Measurements from ENCODE around the gene YPEL3.
"Not testable (repeated sequence)": the region's sequence is repeated elsewhere in the genome, so short reads cannot be mapped to it uniquely, and the experiment has no call there.

Gene YPEL3, protein sequence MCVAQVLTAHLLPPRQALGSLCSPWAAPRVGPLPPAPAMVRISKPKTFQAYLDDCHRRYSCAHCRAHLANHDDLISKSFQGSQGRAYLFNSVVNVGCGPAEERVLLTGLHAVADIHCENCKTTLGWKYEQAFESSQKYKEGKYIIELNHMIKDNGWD

DNA sequence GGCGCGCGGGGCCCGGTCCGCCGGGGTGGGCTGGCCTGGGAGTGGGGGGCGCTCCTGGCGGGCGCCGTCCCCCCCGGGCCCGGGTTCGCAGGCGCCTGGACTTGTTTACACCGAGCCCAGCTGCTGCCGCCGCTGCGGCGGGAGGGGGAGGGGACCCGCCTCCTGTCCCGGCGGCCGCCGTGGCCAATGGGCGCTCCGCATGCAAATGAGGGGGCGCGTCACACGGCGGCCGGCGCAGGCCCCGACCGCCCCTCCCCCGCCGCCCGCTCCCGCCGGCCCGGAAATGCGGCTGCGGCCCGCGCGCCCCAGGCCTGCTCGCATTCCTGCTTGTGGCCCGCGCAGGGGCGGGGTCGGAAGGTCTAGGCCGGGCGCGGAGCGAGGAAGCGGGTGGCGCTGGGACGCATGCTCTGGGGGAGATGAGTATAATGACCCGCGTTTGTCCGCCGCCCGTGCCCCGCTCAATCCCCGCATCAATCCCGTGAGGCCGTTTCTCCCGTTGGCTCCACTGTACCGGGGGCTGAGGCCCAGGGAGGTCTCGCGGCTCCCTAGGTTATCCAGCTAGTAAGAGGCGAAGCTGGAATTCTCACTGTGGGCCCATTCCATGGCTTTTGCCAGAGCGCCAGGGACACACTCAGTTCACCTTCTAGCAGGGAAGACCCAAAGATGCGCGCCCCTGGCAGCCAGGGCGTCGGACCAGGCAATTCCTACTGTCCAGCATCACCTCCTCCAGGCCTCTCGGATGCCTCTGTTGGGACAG lies at the start of gene YPEL3:
TSS of gene YPEL3 (minus strand) at position 109 of the 757 bp plus-strand sequence. CDS start 731 bp downstream, outside the sequence.
- peak; percentile 42 to 65 for DNase-seq

DNA sequence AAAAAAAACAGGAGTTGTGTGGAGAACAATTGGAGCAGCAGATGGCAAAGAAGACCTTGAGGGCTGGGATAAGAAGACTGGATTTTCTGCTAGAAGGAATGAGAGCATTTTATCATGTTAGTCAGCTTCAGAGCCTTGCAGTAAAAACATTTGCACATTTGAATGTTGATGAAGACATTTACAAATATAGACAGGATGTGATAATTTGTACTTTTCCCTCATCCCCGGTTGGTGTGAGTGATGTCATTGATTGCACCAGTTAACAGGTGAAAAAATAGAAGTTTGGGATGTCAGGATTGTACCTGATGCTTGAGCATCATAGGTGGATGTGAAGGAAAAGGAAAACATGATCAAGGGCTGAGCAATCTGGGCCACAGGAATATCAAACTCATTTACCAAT lies 49.6 kb upstream of the YPEL3 start:
- no peak for DNase-seq

- no peak for DNase-seq
Observed at GRCh38 chr16:30144917-30145316, 48.9 kb upstream of the YPEL3 start.

- DNase-seq = no peak
Observed at GRCh38 chr16:30144017-30144416, 48.0 kb upstream of the YPEL3 start.

- no peak for DNase-seq
Observed at GRCh38 chr16:30143347-30143702, 47.3 kb upstream of the YPEL3 start.

DNA sequence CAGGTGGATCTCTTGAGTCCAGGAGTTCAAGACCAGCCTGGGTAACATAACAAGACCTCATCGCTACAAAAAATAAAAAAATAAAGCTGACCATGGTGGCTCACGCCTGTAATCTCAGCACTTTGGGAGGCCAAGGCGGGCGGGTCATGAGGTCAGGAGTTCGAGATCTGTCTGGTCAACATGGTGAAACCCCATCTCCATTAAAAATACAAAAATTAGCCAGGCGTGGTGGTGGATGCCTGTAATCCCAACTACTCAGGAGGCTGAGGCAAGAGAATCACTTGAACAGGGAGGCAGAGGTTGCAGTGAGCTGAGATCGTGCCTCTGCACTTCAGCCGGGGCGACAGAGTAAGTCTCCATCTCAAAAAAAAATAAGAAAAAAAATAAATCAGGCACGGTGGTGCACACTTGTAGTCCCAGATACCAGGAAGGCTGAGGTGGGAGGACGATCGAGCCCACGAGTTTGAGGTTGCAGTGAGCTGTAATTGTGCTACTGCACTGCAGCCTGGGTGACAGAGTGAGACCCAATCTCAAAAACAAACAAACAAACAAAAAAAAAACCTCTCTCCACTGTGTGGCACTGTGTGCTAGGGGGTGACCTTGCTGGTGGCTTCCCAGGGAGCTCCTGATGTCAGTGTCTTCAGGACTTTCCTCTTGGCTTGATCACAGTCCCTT lies 46.8 kb upstream of the YPEL3 start:
- peak; percentile 10 to 29 for DNase-seq

DNA sequence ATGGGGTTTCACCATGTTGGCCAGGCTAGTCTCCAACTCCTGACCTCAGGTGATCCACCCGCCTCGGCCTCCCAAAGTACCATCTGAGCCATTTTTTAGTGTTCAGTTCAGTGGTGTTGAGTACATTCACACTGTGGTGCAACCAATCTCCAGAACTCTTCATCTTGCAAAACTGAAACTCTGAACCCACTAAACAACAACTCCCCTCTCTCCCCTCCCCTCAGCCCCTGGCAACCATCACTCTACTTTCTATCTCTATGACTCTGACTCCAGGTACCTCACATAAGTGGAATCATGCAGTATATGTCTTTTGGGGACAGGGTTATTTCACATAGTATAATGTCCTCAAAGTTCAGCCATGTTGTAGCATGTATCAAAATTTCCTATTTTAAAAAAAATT lies 45.7 kb upstream of the YPEL3 start:
- DNase-seq = no peak

- no peak for DNase-seq
Observed at GRCh38 chr16:30139583-30140481, 43.8 kb upstream of the YPEL3 start.

DNA sequence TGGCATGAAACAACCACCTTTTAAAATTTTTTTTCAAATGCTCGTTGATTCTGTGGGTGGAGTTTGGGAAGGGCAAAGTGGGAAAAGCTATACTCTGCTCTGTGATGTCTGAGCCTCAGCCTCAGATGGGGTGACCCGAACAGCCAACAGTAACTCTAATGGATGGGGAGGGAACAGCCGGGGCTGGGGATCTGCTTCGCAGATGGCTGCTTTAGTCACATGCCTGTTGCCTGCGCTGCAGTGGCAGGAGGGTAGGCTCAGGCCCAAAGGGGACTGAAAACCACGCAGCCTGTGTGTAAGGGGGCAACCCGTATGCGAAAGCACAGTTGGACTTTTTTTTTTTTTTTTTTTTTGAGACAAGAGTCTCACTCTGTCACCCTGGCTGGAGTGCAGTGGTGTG lies 41.9 kb upstream of the YPEL3 start:
- no peak for DNase-seq

DNA sequence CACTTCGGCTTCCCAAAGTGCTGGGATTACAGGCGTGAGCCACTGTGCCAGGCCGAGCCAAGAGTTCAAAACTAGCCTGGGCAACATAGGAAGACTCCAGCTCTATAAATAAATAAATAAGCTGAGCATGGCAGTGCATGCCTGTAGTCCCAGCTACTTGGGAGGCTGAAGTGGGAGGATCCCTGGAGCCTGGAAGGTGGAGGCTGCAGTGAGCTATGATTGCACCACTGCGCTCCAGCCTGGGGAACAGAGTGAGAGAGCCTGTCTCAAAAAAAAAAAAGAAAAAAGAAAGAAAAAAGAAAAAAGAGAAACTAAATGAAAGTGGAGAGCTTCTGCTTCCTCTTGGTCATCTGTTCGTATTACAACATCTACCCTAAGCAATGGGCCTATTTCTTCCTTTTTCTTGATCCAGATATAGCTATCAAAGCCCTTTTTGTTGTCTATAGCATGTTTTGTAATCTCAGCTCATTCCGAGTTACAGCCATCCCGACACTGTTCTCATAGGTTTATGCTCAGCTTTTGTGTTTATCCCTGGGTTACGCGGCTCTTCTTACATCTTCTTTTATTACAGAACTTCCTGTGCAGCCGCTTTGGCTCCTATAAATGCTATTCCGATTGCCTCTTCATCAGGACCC lies 41.1 kb upstream of the YPEL3 start:
- no peak for DNase-seq

GRCh38 chr16:30132591-30132990 lies 36.6 kb upstream of the YPEL3 start:
- no peak for DNase-seq

GRCh38 chr16:30131869-30132475 lies 36.0 kb upstream of the YPEL3 start:
- no peak for DNase-seq

DNA sequence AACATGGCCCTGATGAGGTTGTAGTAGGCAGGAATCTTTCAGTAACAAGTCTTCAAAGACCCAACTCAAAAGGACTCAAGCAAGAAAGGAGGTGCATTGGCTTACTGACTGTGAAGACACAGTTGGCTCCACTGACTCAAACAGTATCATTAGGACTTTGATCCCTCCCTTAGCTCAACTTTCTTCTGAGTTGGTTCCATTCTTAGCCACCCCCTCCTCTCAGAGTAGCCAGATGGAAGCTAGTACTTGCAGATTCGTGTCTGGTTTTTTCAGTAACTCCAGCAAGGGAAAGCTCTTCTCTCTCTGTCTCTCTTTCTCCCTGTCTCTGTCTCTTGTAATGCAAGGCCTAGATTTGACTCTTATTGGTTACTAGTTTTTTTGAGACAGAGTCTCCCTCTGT lies 32.0 kb upstream of the YPEL3 start:
- no peak for DNase-seq

DNA sequence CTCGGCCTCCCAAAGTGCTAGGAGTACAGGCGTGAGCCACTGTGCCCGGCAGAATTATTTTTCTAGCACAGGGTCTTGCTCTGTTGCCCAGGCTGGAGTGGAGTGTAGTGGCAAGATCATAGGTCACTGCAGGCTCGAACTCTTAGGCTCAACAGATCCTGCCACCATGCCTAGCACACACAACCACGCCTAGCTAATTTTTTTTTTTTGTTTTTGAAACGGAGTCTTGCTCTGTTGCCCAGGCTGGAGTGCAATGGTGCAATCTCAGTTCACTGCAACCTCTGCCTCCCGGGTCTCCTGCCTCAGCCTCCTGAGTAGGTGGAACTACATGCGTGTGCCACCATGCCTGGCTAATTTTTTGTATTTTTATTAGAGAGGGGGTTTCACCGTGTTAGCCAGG lies 29.7 kb upstream of the YPEL3 start:
- DNase-seq = not testable (repeated sequence)

GRCh38 chr16:30124985-30125379 lies 29.0 kb upstream of the YPEL3 start:
- no peak for DNase-seq

DNA sequence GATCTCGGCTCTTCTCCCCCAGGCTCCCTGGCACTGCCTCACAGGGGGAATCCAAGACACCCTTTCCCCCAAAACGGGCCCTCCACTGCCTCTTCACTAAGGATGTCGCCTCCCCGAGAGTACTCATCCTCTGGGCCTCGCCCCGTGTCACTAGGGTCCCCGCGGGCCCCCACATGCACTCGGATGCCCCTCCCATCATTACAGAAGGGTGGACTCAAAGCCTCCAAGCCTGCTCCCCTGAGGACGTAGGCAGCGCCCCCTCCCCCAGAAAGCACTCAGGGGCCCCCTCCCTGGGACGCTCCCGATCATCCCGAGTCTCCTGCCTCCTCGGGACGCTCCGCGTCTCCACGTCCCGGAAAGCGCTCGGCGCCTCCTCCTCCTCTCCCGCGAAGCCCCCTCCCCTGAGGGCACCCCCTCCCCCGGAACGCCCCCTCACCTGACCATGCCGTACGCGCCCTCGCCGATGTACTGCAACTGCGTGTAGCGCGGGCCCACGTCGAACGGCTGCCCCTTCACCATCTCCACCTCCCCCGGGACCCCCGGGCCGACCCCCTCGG lies 26.7 kb upstream of the YPEL3 start:
- DNase-seq = no peak

- DNase-seq = no peak
Observed at GRCh38 chr16:30121741-30122571, 25.9 kb upstream of the YPEL3 start.

DNA sequence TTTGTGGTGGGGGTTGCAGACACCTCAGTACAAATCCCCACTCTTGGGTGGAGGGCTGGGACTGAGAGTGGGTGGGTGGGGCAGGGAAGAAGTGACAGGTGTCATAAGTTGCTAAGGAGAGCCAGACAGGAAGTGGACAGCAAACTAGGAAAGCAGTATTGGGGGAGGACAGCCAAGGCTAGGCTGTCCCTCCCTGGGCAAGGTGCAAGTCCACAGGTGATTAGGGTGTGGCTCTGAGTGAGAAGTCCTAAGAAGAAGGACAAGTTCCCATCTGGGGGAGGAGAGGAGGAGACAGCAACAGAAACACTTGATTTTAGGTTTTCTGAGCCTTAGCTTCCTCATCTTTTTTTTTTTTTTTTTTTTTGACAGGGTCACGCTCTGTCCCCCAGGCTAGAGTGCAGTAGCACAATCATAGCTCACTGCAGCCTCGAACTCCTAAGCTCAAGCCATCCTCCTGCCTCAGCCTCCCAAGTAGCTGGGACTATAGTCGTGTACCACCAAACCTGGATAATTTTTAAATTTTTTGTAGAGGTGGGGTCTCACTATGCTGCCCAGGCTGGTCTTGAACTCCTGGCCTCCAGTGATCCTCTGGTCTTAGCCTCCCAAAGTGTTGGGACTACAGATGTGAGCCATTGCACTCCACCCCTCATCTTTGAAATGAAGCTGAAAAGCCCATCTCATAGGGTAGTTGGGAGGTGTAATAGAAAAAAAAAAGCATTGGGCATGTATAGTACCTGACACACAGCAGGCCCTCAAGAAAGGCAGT lies 24.5 kb upstream of the YPEL3 start:
- no peak for DNase-seq

GRCh38 chr16:30119428-30119827 lies 23.4 kb upstream of the YPEL3 start:
- no peak for DNase-seq

GRCh38 chr16:30117768-30118167 lies 21.8 kb upstream of the YPEL3 start:
- no peak for DNase-seq
